HepG2 (cell line): ENCODE measurements around the gene GPC2. TPM values are rescaled to one million over a fixed set of nuclear protein-coding genes. Genes with fewer than 3 reads are reported as not detected.
A peak's percentile ranks its signal among the peaks of the same experiment; 100 is the strongest.

Experiments used
- CHD4 ChIP-seq: fragments of 200-600 bp; sonication (generic); IDR thresholded peaks from 2 replicates; pipeline ENCODE4 v1.7.0; 2017; ENCODE audit warnings: mild to moderate bottlenecking, low read length, borderline replicate concordance
- FOSL2 ChIP-seq: sonication (generic); formaldehyde crosslinking; IDR thresholded peaks from 2 replicates; pipeline ENCODE4 v1.4.0; 2020; ENCODE audit warnings: missing genetic modification reagents
- GABPB1 ChIP-seq: IDR thresholded peaks from 2 replicates; pipeline ENCODE4 v1.6.1; 2016; ENCODE audit warnings: mild to moderate bottlenecking, missing genetic modification reagents, moderate library complexity, missing compliant biosample characterization
- GZF1 ChIP-seq: sonication (generic); formaldehyde crosslinking; IDR thresholded peaks from 2 replicates; pipeline ENCODE4 v1.5.1; 2020; ENCODE audit warnings: mild to moderate bottlenecking, missing genetic modification reagents
- KDM2A ChIP-seq: sonication (generic); formaldehyde crosslinking; IDR thresholded peaks from 2 replicates; pipeline ENCODE4 v1.4.0; 2020; ENCODE audit warnings: low read depth, missing genetic modification reagents, borderline replicate concordance
- MTF1 ChIP-seq: sonication (generic); formaldehyde crosslinking; IDR thresholded peaks from 2 replicates; pipeline ENCODE4 v1.5.0; 2020; ENCODE audit warnings: missing genetic modification reagents
- NFE2L2 ChIP-seq: fragments of 150-350 bp; IDR thresholded peaks from 2 replicates; pipeline ENCODE4 v1.6.1; 2014; ENCODE audit warnings: low read length
- PBX3 ChIP-seq: sonication (generic); formaldehyde crosslinking; IDR thresholded peaks from 2 replicates; pipeline ENCODE4 v1.8.1; 2023; ENCODE audit warnings: missing genetic modification reagents, inconsistent platforms, borderline replicate concordance
- PPARG ChIP-seq: conservative IDR thresholded peaks from 2 replicates; pipeline ENCODE4 v1.6.1; 2016; ENCODE audit warnings: missing biosample characterization, missing genetic modification reagents
- PRDM15 ChIP-seq: sonication (generic); formaldehyde crosslinking; IDR thresholded peaks from 2 replicates; pipeline ENCODE4 v1.4.0; 2020; ENCODE audit warnings: missing genetic modification reagents
- TCF7 ChIP-seq: sonication (generic); IDR thresholded peaks from 2 replicates; pipeline ENCODE4 v1.6.1; 2016; ENCODE audit warnings: antibody characterized with exemption, low read depth
- ZBTB49 ChIP-seq: sonication (generic); formaldehyde crosslinking; IDR thresholded peaks from 2 replicates; pipeline ENCODE4 v1.4.0; 2020; ENCODE audit warnings: missing genetic modification reagents, borderline replicate concordance
- ZNF143 ChIP-seq: sonication (generic); formaldehyde crosslinking; IDR thresholded peaks from 2 replicates; pipeline ENCODE4 v1.4.0; 2020; ENCODE audit warnings: missing genetic modification reagents
- ZNF207 ChIP-seq: fragments of 450-650 bp; IDR thresholded peaks from 2 replicates; pipeline ENCODE4 v1.6.1; 2016; ENCODE audit warnings: antibody characterized with exemption, borderline replicate concordance
- ZNF414 ChIP-seq: sonication (generic); formaldehyde crosslinking; IDR thresholded peaks from 2 replicates; pipeline ENCODE4 v1.5.0; 2020; ENCODE audit warnings: missing genetic modification reagents
- ZNF670 ChIP-seq: sonication (generic); formaldehyde crosslinking; IDR thresholded peaks from 2 replicates; pipeline ENCODE4 v1.8.0; 2022; ENCODE audit warnings: mild to moderate bottlenecking, missing genetic modification reagents, borderline replicate concordance
- ZNF691 ChIP-seq: sonication (generic); formaldehyde crosslinking; IDR thresholded peaks from 2 replicates; pipeline ENCODE4 v1.4.0; 2020; ENCODE audit warnings: missing genetic modification reagents, low read depth, mild to moderate bottlenecking, borderline replicate concordance
- polyA plus RNA-seq, 8 experiments: library from polyadenylated mRNA; depleted of rRNA in 3 of 8; stranded (reverse) in 7 of 8; unstranded in 1 of 8; fragments of >200 nt; fragmentation: Illumina TruSeq in 4 of 8; extraction: Trizol in 4 of 8; gene quantifications; 2 replicates each; pipeline versions ENCODE4 v1.2.1 to v1.2.3, GENCODE V29; 2011 to 2016; ENCODE audit warnings: low read depth in 4 of 8, missing spikeins in 1 of 8, mixed read lengths in 1 of 8; ENCODE audit not compliant: insufficient read depth in 1 of 8
- total RNA-seq, 5 experiments: library from RNA; depleted of rRNA; stranded (reverse); fragments of >200 nt; fragmentation: Illumina TruSeq; extraction: Trizol; gene quantifications; 2 replicates each; pipeline ENCODE4 v1.2.3, GENCODE V29; 2016; ENCODE audit warnings: low read depth in 1 of 5

The GPC2 gene
- total and polyA plus RNA-seq, 2 of the 13 experiments (the other 11 are each of a cell fraction or from before 2014, with no cell fraction given): 0.64 to 0.78 TPM

GRCh38 chr7:100157334-100158228 lies 19.6 kb downstream of the GPC2 start (continued):
- TF ChIP-seq TCF7 (no peak), PPARG (CRISPR knock-in tag) (no peak), PRDM15 (no peak), NFE2L2 (no peak), PBX3 (CRISPR knock-in tag) (no peak), ZBTB49 (CRISPR knock-in tag) (no peak), GABPB1 (CRISPR knock-in tag) (no peak; the same call in 1 of the 2 replicates), ZNF670 (CRISPR knock-in tag) (no peak), KDM2A (CRISPR knock-in tag) (peak; percentile 53), ZNF414 (CRISPR knock-in tag) (no peak), CHD4 (no peak), ZNF691 (CRISPR knock-in tag) (no peak), FOSL2 (CRISPR knock-in tag) (peak; percentile 76), ZNF207 (no peak), ZNF143 (CRISPR knock-in tag) (no peak), MTF1 (CRISPR knock-in tag) (no peak), GZF1 (CRISPR knock-in tag) (no peak)
